Measurements from ENCODE around the gene COL1A1.

The COL1A1 gene

GRCh38 chr17:50192618-50193291 is 8.7 kb downstream of the COL1A1 start:
- TF ChIP-seq POLR2AphosphoS5 (IDR thresholded peaks at IDR 0.05; ENCODE audit: borderline replicate concordance, low read depth, low read length) (no peak), EZH2 (IDR thresholded peaks at IDR 0.05) (no peak), FOXP2 (optimal IDR thresholded peaks at IDR 0.05; ENCODE audit: control extremely low read depth, extremely low read length, insufficient read depth) (no peak)
- Histone ChIP-seq H3K36me3 (ENCODE audit: insufficient read depth, low read length) (peaks cover 3% of the 10 kb centered on the region; the same call in 1 of the 2 replicates), H3K9me3 (ENCODE audit: low read depth, low read length) (no peaks in the 10 kb centered on the region), H3K4me3 (no peak overlapping the region), H3K9ac (ENCODE audit: insufficient read length) (no peak overlapping the region), H3K27ac (no peak overlapping the region)
- DNase-seq (ENCODE audit: low read depth, low spot score), result no peak

- Histone ChIP-seq H3K36me3 (ENCODE audit: insufficient read depth, low read length) (peaks cover 3% of the 10 kb centered on the region; the same call in 1 of the 2 replicates), H3K9ac (ENCODE audit: insufficient read length) (no peak overlapping the region), H3K27ac (no peak overlapping the region), H3K9me3 (ENCODE audit: low read depth, low read length) (no peaks in the 10 kb centered on the region), H3K4me3 (no peak overlapping the region)
- DNase-seq (ENCODE audit: low read depth, low spot score), result no peak
- TF ChIP-seq POLR2AphosphoS5 (IDR thresholded peaks at IDR 0.05; ENCODE audit: borderline replicate concordance, low read depth, low read length) (no peak), EZH2 (IDR thresholded peaks at IDR 0.05) (no peak), FOXP2 (optimal IDR thresholded peaks at IDR 0.05; ENCODE audit: control extremely low read depth, extremely low read length, insufficient read depth) (no peak)
Measured at GRCh38 chr17:50192144-50192617, 9.2 kb downstream of the COL1A1 start.

- no peak overlapping the region for H3K9ac ChIP-seq (ENCODE audit: insufficient read length)
- peaks cover 3% of the 10 kb centered on the region; the same call in 1 of the 2 replicates for H3K36me3 ChIP-seq (ENCODE audit: insufficient read depth, low read length)
- no peak for DNase-seq (ENCODE audit: low read depth, low spot score)
- no peak overlapping the region for H3K27ac ChIP-seq
- TF ChIP-seq POLR2AphosphoS5 (IDR thresholded peaks at IDR 0.05; ENCODE audit: borderline replicate concordance, low read depth, low read length), result no peak
- no peak for TF ChIP-seq EZH2 (IDR thresholded peaks at IDR 0.05)
- TF ChIP-seq FOXP2 (optimal IDR thresholded peaks at IDR 0.05; ENCODE audit: control extremely low read depth, extremely low read length, insufficient read depth), result no peak
- H3K9me3 ChIP-seq (ENCODE audit: low read depth, low read length), result no peaks in the 10 kb centered on the region
- no peak overlapping the region for H3K4me3 ChIP-seq
Measured at GRCh38 chr17:50191359-50192143, 9.9 kb downstream of the COL1A1 start.

- Histone ChIP-seq H3K9me3 (ENCODE audit: low read depth, low read length) (no peaks in the 10 kb centered on the region), H3K36me3 (ENCODE audit: insufficient read depth, low read length) (no peaks in the 10 kb centered on the region; the same call in 1 of the 2 replicates), H3K9ac (ENCODE audit: insufficient read length) (no peak overlapping the region), H3K4me3 (no peak overlapping the region), H3K27ac (no peak overlapping the region)
- TF ChIP-seq EZH2 (IDR thresholded peaks at IDR 0.05), result no peak
- no peak for TF ChIP-seq POLR2AphosphoS5 (IDR thresholded peaks at IDR 0.05; ENCODE audit: borderline replicate concordance, low read depth, low read length)
- TF ChIP-seq FOXP2 (optimal IDR thresholded peaks at IDR 0.05; ENCODE audit: control extremely low read depth, extremely low read length, insufficient read depth), result no peak
- no peak for DNase-seq (ENCODE audit: low read depth, low spot score)
Measured at GRCh38 chr17:50190603-50191358, 10.7 kb downstream of the COL1A1 start.

GRCh38 chr17:50190293-50190602 is 11.2 kb downstream of the COL1A1 start:
- Histone ChIP-seq H3K27ac (no peak overlapping the region), H3K4me3 (no peak overlapping the region), H3K9ac (ENCODE audit: insufficient read length) (no peak overlapping the region), H3K36me3 (ENCODE audit: insufficient read depth, low read length) (no peaks in the 10 kb centered on the region; the same call in 1 of the 2 replicates), H3K9me3 (ENCODE audit: low read depth, low read length) (no peaks in the 10 kb centered on the region)
- DNase-seq (ENCODE audit: low read depth, low spot score), result no peak
- no peak for TF ChIP-seq POLR2AphosphoS5 (IDR thresholded peaks at IDR 0.05; ENCODE audit: borderline replicate concordance, low read depth, low read length)
- no peak for TF ChIP-seq EZH2 (IDR thresholded peaks at IDR 0.05)
- TF ChIP-seq FOXP2 (optimal IDR thresholded peaks at IDR 0.05; ENCODE audit: control extremely low read depth, extremely low read length, insufficient read depth), result no peak

- H3K36me3 ChIP-seq (ENCODE audit: insufficient read depth, low read length), result no peaks in the 10 kb centered on the region; the same call in 1 of the 2 replicates
- no peak for TF ChIP-seq FOXP2 (optimal IDR thresholded peaks at IDR 0.05; ENCODE audit: control extremely low read depth, extremely low read length, insufficient read depth)
- TF ChIP-seq POLR2AphosphoS5 (IDR thresholded peaks at IDR 0.05; ENCODE audit: borderline replicate concordance, low read depth, low read length), result no peak
- TF ChIP-seq EZH2 (IDR thresholded peaks at IDR 0.05), result no peak
- no peak overlapping the region for H3K27ac ChIP-seq
- no peak for DNase-seq (ENCODE audit: low read depth, low spot score)
- no peak overlapping the region for H3K9ac ChIP-seq (ENCODE audit: insufficient read length)
- no peak overlapping the region for H3K4me3 ChIP-seq
- no peaks in the 10 kb centered on the region for H3K9me3 ChIP-seq (ENCODE audit: low read depth, low read length)
Measured at GRCh38 chr17:50189550-50190292, 11.7 kb downstream of the COL1A1 start.

GRCh38 chr17:50188921-50189549 is 12.4 kb downstream of the COL1A1 start:
- no peak overlapping the region for H3K9ac ChIP-seq (ENCODE audit: insufficient read length)

More at GRCh38 chr17:50188921-50189549, 12.4 kb downstream of the COL1A1 start:
- no peak for TF ChIP-seq POLR2AphosphoS5 (IDR thresholded peaks at IDR 0.05; ENCODE audit: borderline replicate concordance, low read depth, low read length)
- no peak for TF ChIP-seq EZH2 (IDR thresholded peaks at IDR 0.05)
- TF ChIP-seq FOXP2 (optimal IDR thresholded peaks at IDR 0.05; ENCODE audit: control extremely low read depth, extremely low read length, insufficient read depth), result no peak
- Histone ChIP-seq H3K36me3 (ENCODE audit: insufficient read depth, low read length) (no peaks in the 10 kb centered on the region; the same call in 1 of the 2 replicates), H3K27ac (no peak overlapping the region), H3K9me3 (ENCODE audit: low read depth, low read length) (no peaks in the 10 kb centered on the region), H3K4me3 (no peak overlapping the region)
- DNase-seq (ENCODE audit: low read depth, low spot score), result no peak
